Mammary epithelial cell (primary cell): ENCODE results near the gene MB.

Source experiments
- EZH2 ChIP-seq: IDR thresholded peaks from 2 replicates; pipeline ENCODE4 v1.6.1; 2012; ENCODE audit warnings: low read length, inconsistent platforms, borderline replicate concordance
- TF ChIP-seq, protein P1 (sequence below), 2 donors: IDR thresholded peaks in 1 of 2; conservative IDR thresholded peaks in 1 of 2; 2 replicates each; pipeline ENCODE4 v1.5.1; 2011 to 2012; ENCODE audit warnings: inconsistent platforms in 2 of 2, low read length in 2 of 2, mild to moderate bottlenecking in 2 of 2, control low read depth in 1 of 2, low read depth in 1 of 2; ENCODE audit not compliant: insufficient read depth in 1 of 2; ENCODE audit errors: extremely low read depth in 1 of 2

DNA sequence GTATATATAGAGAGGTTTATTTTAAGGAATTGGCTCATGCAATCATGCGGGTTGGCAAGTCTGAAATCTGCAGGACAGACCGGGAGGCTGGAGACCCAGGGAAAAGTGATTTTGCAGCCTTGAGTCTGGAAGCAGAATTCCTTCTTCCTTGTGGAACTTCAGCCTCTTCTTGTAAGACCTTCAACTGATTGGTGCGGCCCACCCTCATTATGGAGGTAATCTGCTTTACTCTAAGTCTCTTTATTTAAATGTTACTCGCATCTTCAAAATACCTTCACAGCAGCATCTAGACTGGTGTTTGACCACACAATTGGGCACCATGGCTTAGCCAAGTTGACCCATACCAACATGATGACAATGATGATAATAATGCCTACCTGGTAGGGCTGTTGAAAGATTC, 17.8 kb downstream of the MB start:
- TF ChIP-seq, protein P1, sequence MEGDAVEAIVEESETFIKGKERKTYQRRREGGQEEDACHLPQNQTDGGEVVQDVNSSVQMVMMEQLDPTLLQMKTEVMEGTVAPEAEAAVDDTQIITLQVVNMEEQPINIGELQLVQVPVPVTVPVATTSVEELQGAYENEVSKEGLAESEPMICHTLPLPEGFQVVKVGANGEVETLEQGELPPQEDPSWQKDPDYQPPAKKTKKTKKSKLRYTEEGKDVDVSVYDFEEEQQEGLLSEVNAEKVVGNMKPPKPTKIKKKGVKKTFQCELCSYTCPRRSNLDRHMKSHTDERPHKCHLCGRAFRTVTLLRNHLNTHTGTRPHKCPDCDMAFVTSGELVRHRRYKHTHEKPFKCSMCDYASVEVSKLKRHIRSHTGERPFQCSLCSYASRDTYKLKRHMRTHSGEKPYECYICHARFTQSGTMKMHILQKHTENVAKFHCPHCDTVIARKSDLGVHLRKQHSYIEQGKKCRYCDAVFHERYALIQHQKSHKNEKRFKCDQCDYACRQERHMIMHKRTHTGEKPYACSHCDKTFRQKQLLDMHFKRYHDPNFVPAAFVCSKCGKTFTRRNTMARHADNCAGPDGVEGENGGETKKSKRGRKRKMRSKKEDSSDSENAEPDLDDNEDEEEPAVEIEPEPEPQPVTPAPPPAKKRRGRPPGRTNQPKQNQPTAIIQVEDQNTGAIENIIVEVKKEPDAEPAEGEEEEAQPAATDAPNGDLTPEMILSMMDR (conservative IDR thresholded peaks at IDR 0.05 in 1 of 2, IDR thresholded peaks at IDR 0.05 in 1 of 2; ENCODE audit: extremely low read depth in 1 of 2, insufficient read depth in 1 of 2, low read depth in 1 of 2, low read length in 2 of 2) = no peak
- no peak for TF ChIP-seq EZH2
